ENCODE results near the gene CAPN1.
"Not testable (repeated sequence)": the region's sequence is repeated elsewhere in the genome, so short reads cannot be mapped to it uniquely, and the experiment has no call there.

CAPN1 gene

DNA sequence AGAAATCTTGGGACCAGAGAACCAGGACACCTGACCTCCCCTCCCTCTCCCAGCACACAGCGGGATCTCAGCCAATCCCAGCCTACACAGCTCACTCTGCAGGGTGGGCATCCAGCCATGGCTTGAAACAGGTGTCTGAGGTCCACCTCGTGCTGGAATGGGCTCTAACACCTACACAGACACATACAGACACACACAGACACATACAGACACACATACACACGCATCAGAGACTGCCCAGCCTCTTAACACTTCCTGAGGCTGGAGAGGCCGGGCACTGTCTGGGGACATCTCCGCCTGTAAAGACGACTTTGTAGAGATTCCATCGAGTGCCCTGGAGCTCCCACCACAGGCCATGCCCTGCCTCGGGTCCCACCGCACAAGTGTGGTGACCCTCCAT, 36.7 kb downstream of the CAPN1 start:
- no peak for DNase-seq (ENCODE audit: low read depth)

DNA sequence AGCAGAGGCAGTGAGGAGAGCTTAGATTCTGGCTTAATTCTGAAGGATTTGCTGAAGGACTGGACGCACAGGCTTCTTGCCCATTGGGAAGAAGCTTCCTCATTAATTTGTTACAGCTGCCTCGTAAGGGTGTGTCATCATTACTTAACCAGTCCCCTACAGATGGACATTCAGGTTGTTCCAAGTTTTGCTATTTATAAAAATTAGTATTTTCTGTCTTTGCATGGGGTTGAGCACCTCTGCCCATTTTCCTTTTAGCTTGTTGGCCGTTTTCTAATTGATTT, 38.1 kb downstream of the CAPN1 start:
- DNase-seq (ENCODE audit: low read depth), result peak; percentile 63

DNA sequence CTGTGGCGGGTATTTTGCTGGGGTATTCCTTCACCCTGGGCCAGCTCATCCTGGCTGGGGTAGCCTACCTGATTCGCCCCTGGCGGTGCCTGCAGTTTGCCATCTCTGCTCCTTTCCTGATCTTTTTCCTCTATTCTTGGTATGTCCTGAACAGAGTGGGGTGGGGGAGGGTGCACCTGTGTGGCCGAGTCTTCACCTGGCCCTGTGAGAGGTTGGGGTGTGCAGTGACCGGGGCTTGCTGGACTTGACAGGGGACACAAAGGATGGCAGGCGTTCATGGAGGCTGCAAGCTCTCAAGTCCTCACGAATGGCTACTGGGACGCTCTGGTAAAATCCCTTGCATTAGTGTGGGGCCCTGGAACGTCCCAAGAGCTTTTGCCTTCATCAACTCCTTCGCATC, 39.3 kb downstream of the CAPN1 start:
- DNase-seq (ENCODE audit: low read depth), result no peak

DNA sequence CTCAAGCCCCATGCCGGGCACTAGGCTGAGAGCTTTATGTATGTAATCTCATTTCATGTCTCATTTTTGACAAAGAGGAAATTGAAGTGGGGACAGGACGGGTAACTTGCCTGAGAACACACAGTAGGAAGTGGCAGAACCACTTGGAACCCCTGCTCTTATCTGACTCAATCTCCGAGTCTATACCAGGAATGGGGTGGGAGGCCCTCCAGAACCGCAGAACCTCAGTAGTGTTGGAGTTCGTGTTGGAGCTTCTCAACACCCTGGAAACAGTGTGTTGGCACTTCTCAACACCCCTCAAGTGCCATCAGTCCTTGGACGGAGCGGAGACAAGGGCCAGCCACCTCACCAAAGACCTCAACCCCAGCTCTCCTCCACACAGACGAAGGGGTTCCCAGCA, 41.3 kb downstream of the CAPN1 start:
- DNase-seq (ENCODE audit: low read depth), result no peak

DNA sequence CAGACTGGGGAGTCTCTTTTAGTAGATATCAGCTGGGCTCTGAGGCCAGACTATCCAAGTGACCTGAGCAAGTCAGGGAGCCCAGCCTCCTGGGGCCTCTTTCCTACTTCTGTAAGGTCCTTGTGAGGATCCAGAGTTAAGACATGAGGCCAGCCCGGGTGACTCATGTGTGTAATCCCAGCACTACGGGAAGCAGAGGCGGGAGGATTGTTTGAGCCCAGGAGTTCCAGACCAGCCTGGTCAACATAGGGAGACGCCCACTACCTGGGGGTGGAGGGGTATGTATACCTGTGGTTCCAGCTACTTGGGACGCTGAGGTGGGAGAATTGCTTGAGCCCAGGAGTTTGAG, 43.2 kb downstream of the CAPN1 start:
- peak; percentile 75 for DNase-seq (ENCODE audit: low read depth)

DNA sequence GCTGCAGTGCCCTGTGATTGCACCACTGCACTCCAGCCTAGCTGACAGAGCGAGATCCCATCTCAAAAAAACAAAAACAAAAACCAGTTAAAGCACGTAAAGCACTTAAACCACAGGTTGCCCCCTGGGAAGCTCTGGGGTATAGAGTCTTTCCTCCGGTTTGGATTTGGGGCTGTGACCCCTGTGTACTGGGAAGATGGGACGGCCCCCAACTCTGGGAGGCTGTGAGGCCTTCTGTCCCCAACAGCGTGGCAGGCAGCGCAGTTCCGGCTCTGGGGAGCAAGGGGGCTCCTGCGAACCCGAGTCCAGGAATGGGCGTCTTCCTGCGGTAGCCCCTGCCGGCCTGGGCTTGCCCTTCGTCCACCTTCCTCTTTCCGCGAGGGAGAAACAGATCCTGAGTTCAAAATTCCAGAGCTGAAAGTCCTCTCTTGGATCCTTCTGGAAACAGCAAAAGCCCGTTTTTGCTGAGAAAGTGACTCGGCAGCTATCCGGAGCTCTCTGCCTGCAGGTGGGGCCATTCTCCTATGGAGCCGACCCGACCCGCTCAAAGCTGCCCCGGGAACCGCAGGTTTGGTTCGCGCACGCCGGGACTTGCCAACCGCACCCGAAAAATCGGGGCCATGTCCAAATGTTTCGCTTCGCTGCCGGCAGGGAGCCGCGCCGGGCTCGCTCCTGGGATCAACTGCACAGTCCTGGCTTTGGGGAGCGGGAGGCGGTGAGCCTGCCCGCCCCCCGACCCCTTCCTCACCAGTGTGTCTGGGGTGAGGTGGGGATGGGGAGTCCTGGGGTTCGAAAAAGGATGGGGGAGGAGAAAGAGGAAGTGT, 43.8 kb downstream of the CAPN1 start:
- DNase-seq (ENCODE audit: low read depth), result peak; percentile 63

DNA sequence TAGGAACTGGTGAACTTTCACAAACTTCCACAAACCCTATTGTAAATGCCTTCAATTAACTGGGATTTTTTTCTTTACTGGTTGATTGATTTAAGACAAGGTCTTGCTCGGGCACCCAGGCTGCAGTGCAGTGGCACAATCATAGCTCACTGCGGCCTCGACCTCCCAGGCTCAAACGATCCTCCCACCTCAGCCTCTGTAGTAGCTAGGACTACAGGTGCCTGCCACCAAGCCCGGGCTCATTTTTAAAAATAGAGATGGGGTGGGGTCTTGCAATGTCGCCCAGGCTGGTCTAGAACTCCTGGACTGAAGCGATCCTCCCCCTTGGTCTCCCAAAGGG, 44.3 kb downstream of the CAPN1 start:
- no peak for DNase-seq (ENCODE audit: low read depth)

DNA sequence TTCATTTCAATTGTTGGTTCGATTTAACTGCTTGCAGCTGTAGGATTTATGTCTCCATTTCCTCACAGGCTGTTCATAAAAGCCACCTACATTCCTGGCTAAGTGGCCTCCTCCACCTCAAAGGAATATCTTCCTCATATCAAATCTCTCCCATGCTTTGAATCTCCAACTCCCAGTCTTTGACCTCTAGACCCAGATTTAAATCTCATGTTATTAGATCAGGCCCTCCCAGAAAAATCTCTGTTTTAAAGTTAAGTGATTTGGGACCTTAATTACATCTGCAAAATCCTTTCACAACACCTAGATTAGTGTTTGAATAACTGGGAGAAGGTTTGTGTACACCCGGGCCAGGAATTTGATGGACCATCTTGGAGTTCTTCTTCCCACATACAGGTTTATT, 46.2 kb downstream of the CAPN1 start:
- no peak for DNase-seq (ENCODE audit: low read depth)

DNA sequence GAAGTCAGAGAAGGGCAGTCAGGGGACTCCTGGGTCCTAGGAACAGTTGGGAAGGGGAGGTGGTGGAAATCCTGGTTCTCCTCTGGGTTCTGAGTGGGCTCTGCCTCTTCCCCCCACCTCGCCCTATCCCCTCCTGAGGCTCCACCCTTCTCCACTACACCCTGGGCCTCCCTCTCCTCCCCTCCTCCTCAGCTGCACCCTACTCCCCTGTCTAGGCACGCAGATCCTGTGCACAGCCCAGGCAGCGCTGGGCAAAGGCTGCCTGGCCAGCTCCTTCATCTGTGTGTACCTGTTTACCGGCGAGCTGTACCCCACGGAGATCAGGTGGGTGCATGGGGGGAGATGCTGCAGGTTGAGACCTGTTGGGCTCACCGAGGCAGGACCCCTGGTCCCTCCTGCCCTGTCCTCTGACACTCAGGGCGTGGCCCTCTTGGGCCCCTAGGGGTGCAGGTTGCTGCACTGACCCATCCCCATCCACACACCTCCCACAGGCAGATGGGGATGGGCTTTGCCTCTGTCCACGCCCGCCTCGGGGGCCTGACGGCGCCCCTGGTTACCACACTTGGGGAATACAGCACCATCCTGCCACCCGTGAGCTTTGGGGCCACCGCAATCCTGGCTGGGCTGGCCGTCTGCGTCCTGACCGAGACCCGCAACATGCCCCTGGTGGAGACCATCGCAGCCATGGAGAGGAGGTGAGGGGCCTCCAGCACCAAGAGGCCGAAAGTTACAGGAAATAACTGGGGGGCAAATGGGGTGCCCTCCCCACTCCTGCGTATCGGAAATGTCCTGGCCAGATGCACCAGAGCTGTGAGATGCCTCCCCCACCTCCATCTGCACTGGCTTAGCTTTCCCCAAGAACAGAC, 54.7 kb downstream of the CAPN1 start:
- no peak for DNase-seq (ENCODE audit: low read depth)

DNA sequence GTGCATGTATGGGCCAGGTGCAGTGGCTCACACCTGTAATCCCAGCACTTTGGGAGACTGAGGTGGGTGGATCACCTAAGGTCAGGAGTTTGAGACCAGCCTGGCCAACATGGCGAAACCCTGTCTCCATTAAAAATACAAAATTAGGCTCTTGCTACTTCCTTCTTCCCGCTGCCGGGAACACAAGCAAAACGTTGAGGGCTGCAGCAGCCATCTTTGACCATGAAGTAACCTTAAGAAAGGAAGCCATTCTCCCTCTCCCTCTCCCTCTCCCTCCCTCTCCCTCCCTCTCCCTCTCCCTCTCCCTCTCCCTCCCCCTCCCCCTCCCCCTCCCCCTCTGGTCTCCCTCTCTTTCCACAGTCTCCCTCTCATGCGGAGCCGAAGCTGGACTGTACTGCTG, 56.6 kb downstream of the CAPN1 start:
- DNase-seq (ENCODE audit: low read depth), result not testable (repeated sequence)

DNA sequence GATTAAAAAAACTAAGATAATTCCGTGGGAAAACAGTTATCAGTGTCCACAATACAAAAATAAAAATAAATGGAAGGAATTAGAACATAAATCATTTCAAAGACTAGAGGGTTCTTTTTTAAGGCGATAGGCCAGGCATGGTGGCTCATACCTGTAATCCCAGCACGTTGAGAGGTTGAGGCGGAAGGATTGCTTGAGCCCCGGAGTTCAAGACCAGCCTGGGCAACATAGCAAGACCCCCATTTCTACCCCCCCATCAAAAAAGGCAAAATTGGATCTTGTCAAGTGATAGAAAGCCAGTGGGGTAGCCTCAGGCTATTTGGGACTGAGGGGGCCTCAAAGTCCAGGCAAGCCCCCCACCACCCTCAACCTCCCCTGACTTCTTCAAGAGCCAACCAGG, 59.4 kb downstream of the CAPN1 start:
- no peak for DNase-seq (ENCODE audit: low read depth)

DNA sequence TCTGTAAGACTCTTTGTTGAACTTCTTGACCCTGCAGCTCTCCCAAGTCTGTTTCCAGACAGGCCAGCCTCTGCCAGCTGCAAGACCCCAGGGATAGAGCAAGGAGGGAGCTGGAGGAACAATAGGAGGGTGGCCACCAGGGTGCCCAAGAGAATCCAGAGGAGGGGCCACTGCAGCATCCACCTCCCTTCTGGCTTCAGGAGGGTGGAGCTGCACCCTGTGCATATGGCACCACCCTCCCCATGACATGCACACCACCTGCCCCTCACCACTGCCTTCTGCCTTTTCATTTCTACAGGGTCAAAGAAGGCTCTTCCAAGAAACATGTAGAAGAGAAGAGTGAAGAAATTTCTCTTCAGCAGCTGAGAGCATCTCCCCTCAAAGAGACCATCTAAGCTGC, 60.0 kb downstream of the CAPN1 start:
- no peak for DNase-seq (ENCODE audit: low read depth)

DNA sequence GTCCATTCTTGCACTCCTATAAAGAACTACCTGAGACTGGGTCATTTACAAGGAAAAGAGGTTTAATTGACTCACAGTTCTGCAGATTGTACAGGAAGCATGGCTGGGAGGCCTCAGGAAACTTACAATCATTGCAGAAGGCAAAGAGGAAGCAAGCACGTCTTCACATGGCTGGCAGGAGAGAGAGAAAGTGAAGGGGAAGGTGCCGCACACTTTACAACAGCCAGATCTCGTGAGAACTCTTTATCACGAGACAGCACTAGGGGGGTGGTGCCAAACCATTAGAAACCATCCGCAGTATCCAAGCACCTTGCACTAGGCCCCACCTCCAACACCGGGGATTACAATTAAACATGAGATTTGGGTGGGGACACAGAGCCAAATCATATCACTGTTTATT, 60.7 kb downstream of the CAPN1 start:
- DNase-seq (ENCODE audit: low read depth), result no peak

DNA sequence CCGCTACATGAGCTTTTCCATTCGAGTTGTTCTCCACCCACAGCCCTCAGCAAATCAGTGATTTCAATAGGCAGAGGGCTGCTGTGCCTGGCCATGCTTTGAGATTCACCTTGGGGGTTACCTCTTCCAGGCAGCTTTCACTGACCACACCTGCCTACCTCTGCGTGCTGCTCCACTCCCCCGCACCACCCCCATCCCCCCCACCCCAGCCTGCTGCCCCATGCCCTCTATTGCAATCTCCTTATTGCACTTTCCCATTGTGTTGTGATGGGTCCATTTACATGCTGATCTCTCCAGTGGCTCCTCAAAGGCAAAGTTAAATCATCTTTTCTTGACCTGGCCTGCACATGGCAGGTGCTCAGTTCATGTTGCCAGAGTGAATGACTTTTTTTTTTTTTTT, 62.1 kb downstream of the CAPN1 start:
- DNase-seq (ENCODE audit: low read depth), result no peak

DNA sequence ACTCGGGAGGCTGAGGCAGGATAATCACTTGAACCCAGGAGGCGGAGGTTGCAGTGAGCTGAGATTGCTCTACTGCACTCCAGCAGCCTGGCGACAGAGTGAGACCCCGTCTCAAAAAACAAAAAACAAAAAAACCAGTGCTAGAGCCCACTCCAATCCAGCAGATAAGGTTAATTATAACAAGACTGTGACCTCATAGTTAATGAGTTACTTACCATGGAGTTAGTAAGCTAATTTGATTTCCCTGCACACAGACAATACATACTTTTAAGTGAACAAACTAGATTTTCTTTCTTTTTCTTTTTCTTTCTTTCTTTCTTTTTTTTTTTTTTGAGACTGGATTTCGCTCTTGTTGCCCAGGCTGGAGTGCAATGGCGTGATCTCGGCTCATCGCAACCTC, 63.3 kb downstream of the CAPN1 start:
- not testable (repeated sequence) for DNase-seq (ENCODE audit: low read depth)

DNA sequence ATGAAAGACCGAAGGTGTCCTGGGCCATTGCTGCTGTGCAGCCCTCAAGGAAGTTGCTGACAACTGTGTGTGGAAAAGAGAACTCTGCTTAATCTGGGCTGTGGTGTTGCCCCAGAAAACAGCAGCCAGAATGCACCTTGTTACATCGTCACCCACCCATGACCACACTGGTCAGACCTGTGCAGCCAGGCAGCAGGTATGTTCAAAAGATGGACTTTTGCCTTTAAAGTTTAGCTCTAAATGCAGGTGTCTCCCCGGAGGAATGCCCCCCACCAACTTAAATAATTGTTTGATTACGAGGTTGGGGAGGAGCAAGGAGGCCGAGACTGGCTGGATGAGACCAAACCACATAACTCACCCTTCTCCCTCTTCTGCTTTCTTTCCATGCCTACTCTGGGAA, 64.8 kb downstream of the CAPN1 start:
- no peak for DNase-seq (ENCODE audit: low read depth)

DNA sequence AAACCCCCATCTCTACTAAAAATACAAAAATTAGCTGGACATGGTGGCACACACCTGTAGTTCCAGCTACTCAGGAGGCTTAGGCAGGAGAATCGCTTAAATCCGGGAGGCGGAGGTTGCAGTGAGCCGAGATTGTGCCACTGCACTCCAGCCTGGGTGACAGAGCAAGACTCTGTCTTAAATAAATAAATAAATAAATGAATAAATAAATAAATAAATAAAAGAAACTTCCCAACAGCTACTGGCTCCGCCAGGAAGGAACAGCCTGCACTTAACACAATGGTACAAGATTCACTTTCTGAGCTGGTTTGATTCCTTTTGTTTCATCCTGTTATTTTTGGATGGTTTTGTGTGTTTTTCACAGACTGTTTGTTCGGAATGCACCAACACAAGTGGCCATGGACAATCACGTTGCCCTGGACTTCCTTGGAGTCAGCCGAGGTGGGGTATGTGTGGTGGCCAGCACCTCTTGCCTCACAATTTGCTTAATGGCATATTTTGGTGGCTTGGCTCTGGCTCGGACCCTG, 66.5 kb downstream of the CAPN1 start:
- DNase-seq (ENCODE audit: low read depth), result not testable (repeated sequence)

DNA sequence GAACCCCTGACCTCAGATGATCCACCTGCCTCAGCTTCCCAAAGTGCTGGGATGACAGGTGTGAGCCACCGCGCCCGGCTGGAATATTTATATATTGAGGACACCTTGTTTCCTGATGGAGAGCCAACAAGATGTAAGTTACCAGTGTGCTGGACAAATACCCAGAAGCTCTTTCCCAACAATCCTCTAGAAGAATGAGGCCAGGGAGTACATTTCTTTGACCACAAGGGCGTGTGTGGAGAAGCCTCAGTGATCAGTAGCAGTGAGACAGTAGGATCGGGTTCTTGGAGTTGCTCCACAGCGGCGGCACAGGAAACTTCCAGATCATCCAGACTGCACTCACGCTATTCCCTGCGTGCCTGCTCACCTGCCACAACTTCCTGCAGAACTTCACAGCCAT, 69.7 kb downstream of the CAPN1 start:
- DNase-seq (ENCODE audit: low read depth), result no peak

DNA sequence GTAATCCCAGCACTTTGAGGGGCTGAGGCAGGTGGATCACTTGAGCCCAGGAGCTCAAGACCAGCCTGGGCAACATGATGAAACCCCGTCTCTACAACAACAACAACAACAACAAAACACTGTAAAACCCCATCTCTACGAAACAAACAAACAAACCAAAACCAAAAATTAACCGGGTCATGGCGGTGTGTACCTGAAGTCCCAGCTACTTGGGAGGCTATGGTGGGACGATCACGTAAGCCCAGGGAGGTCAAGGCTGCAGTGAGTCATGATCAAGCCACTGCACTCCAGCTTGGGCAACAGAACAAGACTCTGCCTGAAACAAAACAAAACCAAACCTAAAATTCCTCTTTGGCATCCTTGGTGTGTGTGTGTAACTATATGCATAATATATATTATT, 73.0 kb downstream of the CAPN1 start:
- no peak for DNase-seq (ENCODE audit: low read depth)

DNA sequence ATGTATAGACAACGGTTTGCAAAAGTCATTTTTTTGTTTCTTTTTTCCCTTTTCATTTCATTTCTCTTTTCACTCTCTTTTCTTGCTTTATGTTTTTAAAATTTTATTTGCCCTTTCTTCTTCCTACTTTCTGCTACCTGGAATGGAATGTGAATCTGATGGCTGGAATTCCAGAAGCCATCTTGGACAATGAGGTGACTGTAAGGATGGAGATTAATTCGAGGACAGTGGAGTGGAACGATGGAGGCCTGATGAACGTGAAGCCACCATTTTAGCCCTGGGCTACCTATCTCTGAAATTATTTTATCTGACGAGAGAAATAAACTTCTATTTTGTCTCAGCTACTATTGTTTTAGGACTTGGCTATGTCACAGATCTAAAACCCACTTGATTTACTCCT, 77.3 kb downstream of the CAPN1 start:
- DNase-seq (ENCODE audit: low read depth), result no peak

DNA sequence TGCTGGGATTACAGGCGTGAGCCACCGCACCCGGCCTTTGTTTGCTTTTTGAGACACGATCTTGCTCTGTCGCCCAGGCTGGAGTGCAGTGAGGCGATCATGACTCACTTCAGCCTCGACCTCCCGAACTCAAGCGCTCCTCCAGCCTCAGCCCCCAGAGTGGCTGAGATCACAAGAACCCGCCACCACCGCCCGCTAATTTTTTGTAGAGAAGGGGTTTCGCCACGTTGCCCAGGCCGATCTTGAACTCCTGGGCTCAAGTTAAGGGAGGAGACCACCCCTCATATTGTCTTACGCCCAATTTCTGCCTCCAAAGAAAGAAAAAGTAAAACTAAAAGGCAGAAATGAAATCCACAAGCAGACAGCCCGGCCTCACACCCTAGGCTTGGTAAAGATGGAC, 78.6 kb downstream of the CAPN1 start:
- DNase-seq (ENCODE audit: low read depth), result no peak

DNA sequence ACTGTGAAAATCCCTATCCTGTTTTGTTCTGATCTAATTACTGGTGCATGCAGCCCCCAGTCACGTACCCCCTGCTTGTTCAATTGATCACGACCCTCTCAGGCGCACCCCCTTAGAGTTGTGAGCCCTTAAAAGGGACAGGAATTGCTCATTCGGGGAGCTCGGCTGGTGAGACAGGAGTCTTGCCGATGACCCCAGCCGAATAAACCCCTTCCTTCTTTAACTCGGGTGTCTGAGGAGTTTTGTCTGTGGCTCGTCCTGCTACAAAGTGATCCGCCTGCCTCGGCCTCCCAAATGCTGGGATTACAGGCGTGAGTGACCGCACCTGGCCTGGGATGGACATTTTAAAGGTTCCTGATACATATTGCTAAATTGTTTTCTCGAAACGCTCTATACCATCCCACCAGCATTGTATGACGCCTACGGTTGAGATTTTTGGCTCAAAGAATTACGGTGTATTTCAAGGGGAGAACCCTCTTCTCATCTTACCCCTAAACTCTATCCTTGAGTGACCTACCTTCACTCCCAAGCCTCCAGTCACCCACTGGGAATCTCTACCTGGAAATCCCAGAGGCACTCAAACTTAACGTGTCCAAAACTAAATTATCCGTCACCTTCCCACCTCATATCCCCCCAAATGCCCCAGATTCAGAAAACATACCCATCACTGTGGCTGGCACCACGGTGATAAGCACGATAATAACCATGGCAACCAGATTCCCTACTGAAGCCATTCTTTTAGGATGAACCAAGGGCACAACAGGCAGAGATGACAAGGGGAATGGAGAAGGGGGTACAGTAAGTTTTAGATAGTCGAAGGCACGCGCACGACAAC, 79.2 kb downstream of the CAPN1 start:
- no peak for DNase-seq (ENCODE audit: low read depth)

All from EH (cell line).